T-cell (primary cell): ENCODE results near the gene RPL10A. TPM values are rescaled to one million over a fixed set of nuclear protein-coding genes. Genes with fewer than 3 reads are reported as not detected.
"Not testable (repeated sequence)": the region's sequence is repeated elsewhere in the genome, so short reads cannot be mapped to it uniquely, and the experiment has no call there.

ENCODE experiments used
- ATAC-seq, 4 experiments: fragments of 200-7000 bp in 3 of 4; fragments of 150-1000 bp in 1 of 4; cut with Tn5 transposase; replicated peaks in 1 of 4; 1 replicate in 3 of 4; 2 replicates in 1 of 4; pipeline ENCODE4 v1.10.0; 2021; ENCODE audit warnings: moderate library complexity in 3 of 4, mild to moderate bottlenecking in 2 of 4, moderate number of reproducible peaks in 1 of 4
- CTCF ChIA-PET, 2 donors: fragments of 300-600 bp; sonication (Branson Sonifier 250); formaldehyde crosslinking; loops; one replicate each; lab custom pipeline; 2022; ENCODE audit warnings: antibody characterized with exemption in 2 of 2; lab: Charles Lee
- POLR2A ChIA-PET, 2 donors: fragments of 300-600 bp; sonication (Branson Sonifier 250); formaldehyde crosslinking; loops; one replicate each; lab custom pipeline; 2022; ENCODE audit warnings: antibody characterized with exemption in 2 of 2; lab: Charles Lee
- DNase-seq, 35 experiments: peaks; one replicate each; pipeline versions ENCODE4 v3.0.0 to v3.0.0-alpha.2; 2013 to 2023
- H3K27ac ChIP-seq: one replicate; pipeline ENCODE4 v1.5.1; 2013; ENCODE audit warnings: low read length
- H3K27me3 ChIP-seq, 2 experiments: replicated peaks in 1 of 2; 1 replicate in 1 of 2; 2 replicates in 1 of 2; pipeline versions ENCODE4 v1.6.1 to v1.7.0; 2013; ENCODE audit warnings: low read length in 1 of 2, mixed read lengths in 1 of 2; ENCODE audit not compliant: control insufficient read depth in 2 of 2, insufficient read depth in 2 of 2; ENCODE audit errors: extremely low read depth in 1 of 2
- H3K36me3 ChIP-seq, 2 donors: 1 replicate in 1 of 2; 2 replicates in 1 of 2; pipeline versions ENCODE4 v1.6.1 to v1.7.0; 2013; ENCODE audit warnings: low read length in 1 of 2; ENCODE audit not compliant: control insufficient read depth in 2 of 2, insufficient read depth in 1 of 2; ENCODE audit errors: extremely low read depth in 1 of 2
- H3K4me1 ChIP-seq, 2 experiments: 1 replicate in 1 of 2; 2 replicates in 1 of 2; pipeline versions ENCODE4 v1.6.1 to v1.7.0; 2013; ENCODE audit warnings: low read length in 2 of 2, mixed read lengths in 1 of 2; ENCODE audit not compliant: insufficient read depth in 2 of 2, control insufficient read depth in 1 of 2; ENCODE audit errors: extremely low read depth in 1 of 2
- H3K4me3 ChIP-seq, 2 donors: 1 replicate in 1 of 2; 2 replicates in 1 of 2; pipeline versions ENCODE4 v1.5.1 to v1.7.0; 2013; ENCODE audit warnings: mild to moderate bottlenecking in 2 of 2, low read length in 1 of 2, moderate library complexity in 1 of 2; ENCODE audit not compliant: control insufficient read depth in 1 of 2; ENCODE audit errors: extremely low read depth in 1 of 2
- H3K9me3 ChIP-seq: 2 replicates; pipeline ENCODE4 v1.7.0; 2013
- H3K27ac Mint-ChIP-seq, 2 donors: one replicate each; pipeline ENCODE4 v1.8.0; 2020 to 2021; ENCODE audit warnings: mild to moderate bottlenecking in 2 of 2, mixed read lengths in 2 of 2
- H3K27me3 Mint-ChIP-seq, 2 donors: one replicate each; pipeline ENCODE4 v1.8.0; 2021 to 2022; ENCODE audit warnings: mixed read lengths in 2 of 2
- H3K36me3 Mint-ChIP-seq: one replicate; pipeline ENCODE4 v1.8.0; 2021; ENCODE audit warnings: mixed read lengths
- H3K4me1 Mint-ChIP-seq, 3 donors: one replicate each; pipeline ENCODE4 v1.8.0; 2020 to 2022; ENCODE audit warnings: mixed read lengths in 3 of 3, mild to moderate bottlenecking in 1 of 3
- H3K4me3 Mint-ChIP-seq, 3 donors: one replicate each; pipeline ENCODE4 v1.8.0; 2020 to 2022; ENCODE audit warnings: mild to moderate bottlenecking in 3 of 3, mixed read lengths in 3 of 3, moderate library complexity in 3 of 3
- H3K9me3 Mint-ChIP-seq, 3 donors: one replicate each; pipeline ENCODE4 v1.8.0; 2020 to 2022; ENCODE audit warnings: mixed read lengths in 3 of 3
- WGBS: methylation state at CpG from one replicate; pipeline ENCODE4 v1.1.5; 2013; ENCODE audit warnings: missing lambda C conversion rate; ENCODE audit not compliant: insufficient coverage; 5-methylcytosine and 5-hydroxymethylcytosine counted together
- total RNA-seq, 35 experiments: library from RNA in 6 of 35; stranded (reverse) in 6 of 35; fragments of 120-200 nt in 1 of 35; gene quantifications; one replicate each; pipeline versions ENCODE4 v1.2.1 to v1.2.4 and lab custom pipeline; 2013 to 2026

RPL10A gene
- total RNA-seq, 5 donors from 2014 or later (not counting 1 experiment from before 2014, with no cell fraction given), result 1,890 to 2,203 (median 2,081) TPM

DNA sequence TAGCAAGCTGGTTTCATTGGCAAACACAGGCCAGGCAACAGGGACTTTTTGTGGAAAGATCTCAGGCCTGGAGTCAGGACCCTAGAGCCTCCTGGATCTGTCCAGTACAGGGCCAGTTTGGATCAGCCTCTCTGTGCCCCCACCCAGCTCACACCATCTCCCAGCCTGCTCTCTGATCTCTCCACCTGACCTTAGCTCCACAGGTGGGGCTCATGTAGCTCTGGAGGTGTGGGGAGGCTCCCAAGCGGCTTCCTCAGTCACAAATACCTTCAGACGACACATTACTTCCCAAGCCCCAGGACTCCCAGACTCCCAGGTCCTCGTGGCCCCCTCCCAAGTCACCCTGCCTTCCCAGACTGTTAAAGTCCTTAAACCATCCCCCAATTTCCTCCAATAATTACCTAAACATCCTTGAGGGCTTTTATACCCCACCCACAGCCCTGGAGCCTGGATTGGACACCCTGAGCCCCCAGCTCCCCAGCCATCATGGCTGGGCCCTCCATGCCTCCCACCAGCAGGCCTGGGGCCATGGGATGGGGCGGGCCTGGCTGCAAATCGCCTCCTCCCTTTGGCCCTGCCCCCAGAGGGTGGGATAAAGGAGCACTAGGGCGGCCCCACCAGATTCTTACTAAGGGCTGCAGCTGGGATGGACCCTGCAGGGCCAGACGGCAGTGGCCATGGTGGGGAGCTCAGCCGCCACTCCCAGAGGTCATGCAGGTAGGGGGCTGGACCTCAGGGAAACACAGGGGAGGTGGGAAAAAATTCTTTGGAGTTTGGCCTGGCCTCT is 31.9 kb upstream of the RPL10A start:
- Mint-ChIP-seq H3K9me3 (no peaks in the 10 kb centered on the region), H3K4me1 (no peaks in the 10 kb centered on the region), H3K27ac (no peak overlapping the region), H3K4me3 (no peak overlapping the region), H3K36me3 (no peaks in the 10 kb centered on the region), H3K27me3 (no peaks in the 10 kb centered on the region)
- ChIA-PET CTCF (no interaction called here), POLR2A (interaction anchor here in 1 of 2 donors (0.6 kb wide), 1 partner anchor 19 kb away, joined by 3 read pairs; no protein-coding TSS in a partner anchor)
- no peak for ATAC-seq
- Histone ChIP-seq H3K27ac (no peak overlapping the region), H3K4me1 (no peaks in the 10 kb centered on the region), H3K36me3 (no peaks in the 10 kb centered on the region), H3K9me3 (no peaks in the 10 kb centered on the region), H3K4me3 (no peak overlapping the region), H3K27me3 (no peaks in the 10 kb centered on the region)
- DNase-seq, result no peak
- 77% methylated on average over 3 of the region's 8 CpGs for WGBS

DNA sequence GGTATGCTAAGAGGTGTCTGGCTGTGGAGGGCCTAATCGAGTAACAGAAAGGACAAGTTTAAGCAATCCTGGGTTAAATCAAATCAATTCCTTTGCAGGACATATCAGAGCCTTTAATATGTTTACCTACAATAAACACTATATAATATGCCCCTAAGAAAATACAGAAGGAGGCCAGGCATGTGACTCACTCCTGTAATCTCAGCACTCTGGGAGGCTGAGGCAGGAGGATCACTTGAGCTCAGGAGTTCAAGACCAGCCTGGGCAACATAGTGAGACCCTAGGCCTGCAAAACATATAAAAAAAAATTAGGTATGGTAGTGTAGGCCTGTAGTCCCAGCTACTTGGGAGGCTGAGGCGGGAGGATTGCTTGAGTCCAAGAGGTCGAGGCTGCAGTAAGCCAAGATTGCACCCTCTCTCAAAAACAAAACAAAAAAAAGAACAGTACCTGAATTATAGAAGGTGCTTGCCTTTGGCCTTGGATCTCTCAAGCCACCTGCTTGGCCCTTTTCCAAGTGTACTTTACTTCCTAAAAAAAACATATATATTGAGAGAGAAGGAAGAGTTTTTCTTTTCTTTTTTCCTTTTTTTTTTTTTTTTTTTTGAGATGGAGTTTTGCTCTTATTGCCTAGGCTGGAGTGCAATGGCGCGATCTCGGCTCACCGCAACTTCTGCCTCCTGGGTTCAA is 29.7 kb upstream of the RPL10A start:
- H3K9me3 ChIP-seq, H3K27ac Mint-ChIP-seq, H3K27me3 Mint-ChIP-seq, H3K36me3 Mint-ChIP-seq, H3K27me3 ChIP-seq, H3K4me1 ChIP-seq, H3K4me1 Mint-ChIP-seq, H3K36me3 ChIP-seq, H3K4me3 Mint-ChIP-seq, DNase-seq, H3K27ac ChIP-seq, H3K4me3 ChIP-seq, POLR2A ChIA-PET, ATAC-seq, H3K9me3 Mint-ChIP-seq: not testable (repeated sequence)
- CTCF ChIA-PET, result interaction anchor here in 1 of 2 donors (0.6 kb wide), 1 partner anchor 103 kb away, joined by 4 read pairs; no protein-coding TSS in a partner anchor
- WGBS, result no CpG with 5 or more reads among the region's 7 CpGs

GRCh38 chr6:35439308-35439707 is 28.9 kb upstream of the RPL10A start:
- CTCF ChIA-PET, result no interaction called here
- H3K4me3 Mint-ChIP-seq, result no peak overlapping the region
- DNase-seq, result no peak

GRCh38 chr6:35441205-35441604 is 27.0 kb upstream of the RPL10A start:
- H3K27me3 Mint-ChIP-seq, result no peaks in the 10 kb centered on the region

More at GRCh38 chr6:35439308-35439707, 28.9 kb upstream of the RPL10A start:
- Mint-ChIP-seq H3K9me3 (no peaks in the 10 kb centered on the region), H3K27me3 (no peaks in the 10 kb centered on the region), H3K27ac (no peak overlapping the region), H3K4me1 (no peaks in the 10 kb centered on the region), H3K36me3 (no peaks in the 10 kb centered on the region)
- Histone ChIP-seq H3K36me3 (no peaks in the 10 kb centered on the region), H3K27me3 (no peaks in the 10 kb centered on the region), H3K4me3 (no peak overlapping the region), H3K27ac (no peak overlapping the region), H3K9me3 (no peaks in the 10 kb centered on the region), H3K4me1 (no peaks in the 10 kb centered on the region)
- ATAC-seq, result no peak
- 60% methylated on average over 2 of the region's 3 CpGs for WGBS
- POLR2A ChIA-PET, result no interaction called here

DNA sequence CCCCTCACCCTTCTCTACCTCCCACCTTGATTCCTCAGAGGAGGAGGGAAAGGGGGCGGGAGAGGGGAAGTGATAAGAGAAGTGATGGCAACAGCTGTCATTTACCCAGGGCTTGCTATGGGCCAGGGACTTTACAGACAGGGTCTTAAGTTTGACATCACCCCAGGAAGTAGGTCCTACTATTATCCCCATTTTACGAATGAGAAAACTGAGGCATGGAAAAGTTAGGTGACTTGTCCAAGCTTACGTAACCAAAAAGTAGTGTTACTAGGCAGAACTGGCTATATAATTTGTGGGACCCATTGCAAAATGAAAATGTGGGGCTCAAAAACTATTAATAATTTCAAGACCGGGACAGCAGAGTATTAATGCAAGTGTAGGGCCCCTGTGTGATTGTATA is 26.6 kb upstream of the RPL10A start:
- no peaks in the 10 kb centered on the region for H3K9me3 Mint-ChIP-seq
- H3K27me3 Mint-ChIP-seq, result no peaks in the 10 kb centered on the region
- CTCF ChIA-PET, result no interaction called here
- Histone ChIP-seq H3K9me3 (no peaks in the 10 kb centered on the region), H3K36me3 (no peaks in the 10 kb centered on the region), H3K27ac (no peak overlapping the region), H3K4me1 (peaks cover 0 to 13% of the 10 kb centered on the region in 2 experiments), H3K27me3 (no peaks in the 10 kb centered on the region), H3K4me3 (no peak overlapping the region)
- peaks cover 5 to 8% (median 7%) of the 10 kb centered on the region in 3 donors for H3K4me1 Mint-ChIP-seq
- H3K27ac Mint-ChIP-seq, result no peak overlapping the region
- no peak overlapping the region for H3K4me3 Mint-ChIP-seq
- no peaks in the 10 kb centered on the region for H3K36me3 Mint-ChIP-seq
- POLR2A ChIA-PET, result no interaction called here
- DNase-seq (no peak), ATAC-seq (no peak)
- 100% methylated on average over 1 of the region's 4 CpGs for WGBS

More at GRCh38 chr6:35441205-35441604, 27.0 kb upstream of the RPL10A start:
- Histone ChIP-seq H3K27ac (no peak overlapping the region), H3K27me3 (no peaks in the 10 kb centered on the region), H3K36me3 (no peaks in the 10 kb centered on the region), H3K9me3 (no peaks in the 10 kb centered on the region), H3K4me1 (peaks cover 0 to 13% of the 10 kb centered on the region in 2 experiments), H3K4me3 (no peak overlapping the region)
- ChIA-PET CTCF (no interaction called here), POLR2A (no interaction called here)
- Mint-ChIP-seq H3K36me3 (no peaks in the 10 kb centered on the region), H3K9me3 (no peaks in the 10 kb centered on the region), H3K27ac (no peak overlapping the region), H3K4me1 (peaks cover 5 to 8% (median 7%) of the 10 kb centered on the region in 3 donors), H3K4me3 (no peak overlapping the region)
- no peak for ATAC-seq
- DNase-seq, result no peak
- 98% methylated on average over 3 of the region's 3 CpGs for WGBS

DNA sequence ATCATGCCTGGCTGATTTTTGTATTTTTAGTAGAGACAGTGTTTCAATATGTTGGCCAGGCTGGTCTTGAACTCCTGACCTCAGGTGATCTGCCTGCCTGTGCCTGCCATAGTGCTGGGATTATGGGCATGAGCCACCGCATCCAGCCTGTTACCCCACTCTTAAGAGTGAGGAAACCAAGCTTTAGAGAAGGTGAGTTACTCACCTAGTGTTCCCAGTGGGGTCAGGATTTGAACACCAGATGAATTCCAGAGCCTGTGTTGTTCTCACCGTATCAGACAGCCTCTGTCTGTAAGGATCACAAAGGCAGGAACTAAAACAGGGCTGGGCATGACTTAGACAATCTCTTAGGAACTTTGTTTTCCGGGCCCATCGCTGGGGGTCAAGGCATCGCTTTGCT is 25.5 kb upstream of the RPL10A start:
- no peaks in the 10 kb centered on the region for H3K36me3 Mint-ChIP-seq
- no peak overlapping the region for H3K4me3 Mint-ChIP-seq
- Histone ChIP-seq H3K4me1 (peaks cover 0 to 13% of the 10 kb centered on the region in 2 experiments), H3K36me3 (no peaks in the 10 kb centered on the region), H3K9me3 (no peaks in the 10 kb centered on the region), H3K27ac (no peak overlapping the region), H3K27me3 (no peaks in the 10 kb centered on the region), H3K4me3 (no peak overlapping the region)
- H3K27ac Mint-ChIP-seq, result no peak overlapping the region
- no peak for ATAC-seq
- POLR2A ChIA-PET, result no interaction called here
- H3K4me1 Mint-ChIP-seq, result peaks cover 5 to 8% (median 7%) of the 10 kb centered on the region in 3 donors
- WGBS, result 92% methylated on average over 5 of the region's 5 CpGs
- no peaks in the 10 kb centered on the region for H3K9me3 Mint-ChIP-seq
- CTCF ChIA-PET, result interaction anchor here (0.5 to 0.7 kb wide), 2 partner anchors 10 to 115 kb away, joined by 3 to 5 read pairs; no protein-coding TSS in a partner anchor
- H3K27me3 Mint-ChIP-seq, result no peaks in the 10 kb centered on the region
- no peak for DNase-seq
